IPS-18a (cell line): ENCODE data around the gene LZTFL1.

Source experiments
- H3K27ac ChIP-seq: one replicate; pipeline ENCODE4 v1.5.1; 2013; ENCODE audit warnings: low read length
- H3K27me3 ChIP-seq: one replicate; pipeline ENCODE4 v1.6.1; 2013; ENCODE audit warnings: mild to moderate bottlenecking, low read length; ENCODE audit not compliant: control insufficient read depth, insufficient read depth
- H3K36me3 ChIP-seq: one replicate; pipeline ENCODE4 v1.6.1; 2013; ENCODE audit warnings: low read depth, low read length; ENCODE audit not compliant: control insufficient read depth
- H3K4me1 ChIP-seq: one replicate; pipeline ENCODE4 v1.6.1; 2013; ENCODE audit warnings: low read depth, low read length; ENCODE audit not compliant: control insufficient read depth
- H3K4me3 ChIP-seq: one replicate; pipeline ENCODE4 v1.5.1; 2013; ENCODE audit warnings: low read length
- H3K9ac ChIP-seq: one replicate; pipeline ENCODE4 v1.6.1; 2013; ENCODE audit warnings: mild to moderate bottlenecking, low read length, moderate library complexity
- H3K9me3 ChIP-seq: one replicate; pipeline ENCODE4 v1.6.1; 2013; ENCODE audit warnings: low read depth, low read length; ENCODE audit not compliant: control insufficient read depth

LZTFL1 gene

DNA sequence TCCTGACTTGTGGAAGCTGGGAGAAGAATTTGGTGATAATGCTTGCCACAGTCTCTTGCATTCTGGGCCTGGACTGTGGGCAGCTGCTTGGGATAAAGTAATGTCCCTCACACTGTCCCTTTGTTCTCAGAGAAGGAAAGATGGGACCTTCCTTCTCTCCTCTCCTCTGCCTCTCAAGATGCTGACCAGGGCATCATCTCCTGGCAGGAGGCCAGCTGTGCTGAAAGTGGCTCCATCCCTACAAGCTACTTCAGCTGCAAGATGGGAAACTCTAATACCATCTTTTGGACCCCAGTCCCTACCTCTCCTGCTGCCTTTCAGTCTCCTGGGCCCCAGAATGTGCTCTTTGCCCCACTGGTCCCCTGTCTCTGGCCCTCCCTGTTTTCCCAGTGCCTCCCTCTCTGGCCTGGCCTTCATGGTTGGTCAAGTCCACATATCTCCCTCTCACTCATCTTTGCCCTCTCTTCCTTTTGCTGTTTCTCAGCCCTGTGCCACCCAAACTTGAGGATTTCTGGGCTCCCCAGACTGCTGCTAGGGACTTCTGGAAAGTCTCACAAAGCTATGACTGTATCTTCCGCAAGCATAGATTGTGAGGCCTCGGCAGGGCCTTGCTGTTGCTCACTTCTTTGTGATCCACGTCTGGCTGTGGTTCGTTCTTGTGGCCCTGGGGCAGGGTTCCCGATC, 38.5 kb downstream of the LZTFL1 start:
- Histone ChIP-seq H3K9me3 (no peaks in the 10 kb centered on the region), H3K9ac (no peak overlapping the region), H3K4me3 (no peak overlapping the region), H3K27me3 (peaks cover 6% of the 10 kb centered on the region), H3K4me1 (no peaks in the 10 kb centered on the region), H3K27ac (no peak overlapping the region), H3K36me3 (no peaks in the 10 kb centered on the region)

- H3K27me3 ChIP-seq: peaks cover 18% of the 10 kb centered on the region
- H3K27ac ChIP-seq: no peak overlapping the region
- no peaks in the 10 kb centered on the region for H3K36me3 ChIP-seq
- no peak overlapping the region for H3K9ac ChIP-seq
- H3K9me3 ChIP-seq: no peaks in the 10 kb centered on the region
- H3K4me3 ChIP-seq: no peak overlapping the region
- H3K4me1 ChIP-seq: no peaks in the 10 kb centered on the region
These were observed 39.8 kb downstream of the LZTFL1 start for GRCh38 chr3:45802146-45802545.

DNA sequence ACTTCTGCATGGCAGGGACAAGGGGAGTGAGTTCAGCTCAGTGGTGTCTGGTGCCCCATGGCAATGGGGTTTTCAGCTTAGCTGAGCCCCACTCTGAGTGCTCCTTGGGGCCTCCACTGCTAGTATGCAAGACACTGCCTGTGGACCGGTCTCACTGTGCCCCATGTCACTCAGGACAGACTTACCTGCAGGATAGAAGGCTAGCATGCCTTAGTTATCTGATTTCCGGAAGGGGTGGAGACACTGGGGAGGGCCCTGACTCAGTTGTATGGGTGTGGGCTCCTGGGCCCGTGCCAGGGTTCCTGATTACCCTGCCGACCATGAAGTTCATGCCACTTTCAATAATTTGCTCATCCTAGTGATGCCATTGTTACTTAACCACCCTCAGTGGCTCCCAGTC, 41.3 kb downstream of the LZTFL1 start:
- Histone ChIP-seq H3K4me1 (peaks cover 2% of the 10 kb centered on the region), H3K4me3 (no peak overlapping the region)

GRCh38 chr3:45799586-45799985, 42.3 kb downstream of the LZTFL1 start:
- Histone ChIP-seq H3K4me3 (no peak overlapping the region), H3K9me3 (no peaks in the 10 kb centered on the region), H3K27me3 (peaks cover 44% of the 10 kb centered on the region), H3K9ac (no peak overlapping the region), H3K36me3 (no peaks in the 10 kb centered on the region), H3K4me1 (peaks cover 2% of the 10 kb centered on the region), H3K27ac (no peak overlapping the region)

More for the DNA sequence above, 41.3 kb downstream of the LZTFL1 start:
- no peak overlapping the region for H3K27ac ChIP-seq
- no peaks in the 10 kb centered on the region for H3K9me3 ChIP-seq
- H3K9ac ChIP-seq: no peak overlapping the region
- H3K36me3 ChIP-seq: no peaks in the 10 kb centered on the region
- H3K27me3 ChIP-seq: peaks cover 33% of the 10 kb centered on the region

DNA sequence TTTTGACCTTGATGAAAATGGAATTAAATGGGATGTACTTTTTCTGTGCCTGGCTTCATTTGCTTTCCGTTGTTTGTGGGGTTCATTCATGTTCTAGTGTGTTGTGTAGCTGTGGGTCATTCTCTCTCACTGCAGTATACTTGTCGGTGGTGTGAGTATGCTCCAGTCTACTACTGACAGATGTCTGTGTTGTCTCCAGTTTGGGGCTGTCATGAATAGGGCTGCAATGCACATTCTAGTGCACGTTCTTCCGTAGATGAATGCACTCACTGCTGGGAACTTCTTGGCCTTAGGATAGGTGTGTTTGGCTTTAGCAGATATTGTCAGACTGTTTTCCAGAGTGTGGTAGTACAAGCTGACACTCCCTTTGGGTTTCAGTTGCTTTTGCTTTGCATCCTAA, 43.9 kb downstream of the LZTFL1 start:
- H3K9me3 ChIP-seq: no peaks in the 10 kb centered on the region
- no peak overlapping the region for H3K9ac ChIP-seq
- H3K4me3 ChIP-seq: no peak overlapping the region
- no peak overlapping the region for H3K27ac ChIP-seq
- H3K27me3 ChIP-seq: peaks cover 57% of the 10 kb centered on the region
- peaks cover 2% of the 10 kb centered on the region for H3K4me1 ChIP-seq
- no peaks in the 10 kb centered on the region for H3K36me3 ChIP-seq

DNA sequence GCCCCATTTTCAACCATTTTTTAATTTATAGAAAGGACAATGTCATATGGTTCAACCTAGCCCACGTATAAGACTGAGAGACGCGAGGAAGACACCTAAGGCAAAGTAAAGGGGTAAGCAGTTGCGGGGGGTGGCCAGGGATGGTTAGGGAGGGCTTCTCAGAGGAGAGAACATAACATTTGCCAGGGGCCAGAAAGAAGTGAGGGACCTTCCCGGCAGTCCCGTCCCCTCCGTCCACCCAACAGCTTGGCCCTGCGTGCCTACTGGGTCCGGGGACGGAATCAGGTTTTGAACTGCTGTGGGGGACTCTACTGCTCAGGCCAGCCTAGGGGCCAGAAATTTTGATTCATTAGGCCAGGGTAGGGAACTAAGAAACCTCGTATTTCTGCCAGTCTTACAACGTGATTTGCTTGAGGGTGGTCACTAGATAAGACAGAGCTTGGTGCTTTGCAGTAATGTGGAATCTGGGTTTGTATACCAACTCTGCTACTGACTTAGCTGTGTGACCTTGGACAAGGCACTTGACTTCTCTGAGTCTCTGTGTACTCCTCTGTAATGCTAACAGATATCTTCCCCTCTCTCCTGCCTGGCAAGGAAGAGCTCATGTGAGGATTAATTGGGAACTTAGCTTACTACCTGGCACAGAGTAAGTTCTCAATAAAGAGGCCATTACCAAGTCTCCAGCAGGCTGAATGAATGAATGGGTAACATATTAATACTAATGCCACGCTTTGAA, 44.8 kb downstream of the LZTFL1 start:
- H3K4me3 ChIP-seq: peak overlapping the region; percentile 55
- no peaks in the 10 kb centered on the region for H3K9me3 ChIP-seq
- no peaks in the 10 kb centered on the region for H3K36me3 ChIP-seq
- no peak overlapping the region for H3K27ac ChIP-seq
- no peak overlapping the region for H3K9ac ChIP-seq
- H3K4me1 ChIP-seq: peaks cover 2% of the 10 kb centered on the region
- H3K27me3 ChIP-seq: peaks cover 63% of the 10 kb centered on the region

DNA sequence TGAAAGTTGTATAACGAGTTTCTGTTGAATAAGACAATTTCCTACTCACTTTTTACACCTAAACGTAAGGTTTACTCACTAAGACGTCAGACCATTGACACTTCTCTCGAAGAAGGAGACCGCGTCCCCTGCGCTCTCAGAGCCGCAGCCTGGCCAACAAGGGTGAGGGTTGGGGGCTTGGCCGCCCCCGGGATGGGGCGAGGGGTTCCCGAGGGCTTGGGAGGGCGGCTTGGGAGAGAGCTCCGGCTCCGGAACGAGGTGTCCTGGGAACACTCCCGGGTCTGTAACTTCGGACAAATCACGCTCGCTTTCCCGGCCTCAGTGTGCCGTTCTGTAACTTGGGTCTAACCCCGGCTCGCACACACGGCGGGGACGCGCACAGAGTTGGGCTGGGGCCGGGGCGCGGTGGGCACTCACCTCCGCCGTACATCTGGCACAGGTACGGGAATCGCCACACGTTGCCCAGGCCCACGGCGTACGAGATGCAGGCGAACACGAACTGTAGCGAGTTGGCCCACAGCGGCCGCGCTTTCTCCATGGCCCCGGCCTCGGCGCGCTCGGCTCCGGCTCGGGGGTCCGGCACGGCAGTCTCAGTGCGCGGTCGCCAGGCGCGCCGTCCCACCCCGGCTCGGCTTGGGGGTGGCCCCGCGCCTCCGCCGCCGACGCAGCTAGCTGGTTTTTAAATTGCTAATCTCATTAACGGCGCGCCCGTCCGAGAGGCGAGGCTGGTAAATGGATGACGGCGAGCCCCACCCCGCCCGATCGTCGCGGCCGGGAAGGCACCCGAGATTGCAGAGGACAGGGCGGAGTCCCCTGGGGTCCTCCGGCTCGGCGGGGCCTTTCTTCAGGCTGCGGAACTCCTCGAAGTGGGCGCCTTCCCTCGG, 45.8 kb downstream of the LZTFL1 start, which contains the start of gene SLC6A20:
Gene SLC6A20, minus strand, starts transcription at position 655 of the 884 bp plus-strand sequence. Its CDS starts 117 bp downstream, at position 538.
- Histone ChIP-seq H3K4me3 (peak within 1 kb of the TSS; percentile 55), H3K27me3 (peaks cover 63% of the 10 kb centered on the region), H3K27ac (no peak within 1 kb of the TSS)

DNA sequence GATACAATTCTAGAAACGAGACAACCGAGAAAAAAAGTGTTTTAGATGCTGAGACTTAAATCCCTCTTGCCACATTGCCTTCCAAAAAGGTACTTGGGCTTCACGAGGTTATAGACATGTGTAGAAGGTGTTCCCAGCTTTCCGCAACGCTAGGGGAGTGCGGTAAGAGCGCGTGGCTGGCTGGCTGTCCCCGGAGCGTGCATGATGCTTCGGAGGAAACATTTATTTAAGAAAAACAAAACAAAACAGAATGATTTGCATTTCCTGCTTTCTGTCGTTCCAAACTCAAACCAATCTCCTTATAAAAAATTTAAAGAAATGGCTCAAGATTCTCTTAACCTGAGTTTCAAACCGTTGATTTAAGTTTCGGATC, 46.4 kb downstream of the LZTFL1 start:
- H3K27ac ChIP-seq: no peak overlapping the region
- H3K36me3 ChIP-seq: no peaks in the 10 kb centered on the region
- no peaks in the 10 kb centered on the region for H3K9me3 ChIP-seq
- peaks cover 63% of the 10 kb centered on the region for H3K27me3 ChIP-seq
- peaks cover 2% of the 10 kb centered on the region for H3K4me1 ChIP-seq
- H3K4me3 ChIP-seq: peak overlapping the region; percentile 55
- H3K9ac ChIP-seq: no peak overlapping the region

More for the DNA sequence above, 45.8 kb downstream of the LZTFL1 start, which contains the start of gene SLC6A20:
- H3K9ac ChIP-seq: no peak within 1 kb of the TSS
- peaks cover 2% of the 10 kb centered on the region for H3K4me1 ChIP-seq
- no peaks in the 10 kb centered on the region for H3K9me3 ChIP-seq
- no peaks in the 10 kb centered on the region for H3K36me3 ChIP-seq

- H3K9ac ChIP-seq: no peak overlapping the region
- H3K36me3 ChIP-seq: no peaks in the 10 kb centered on the region
- H3K9me3 ChIP-seq: no peaks in the 10 kb centered on the region
- H3K27me3 ChIP-seq: peaks cover 63% of the 10 kb centered on the region
- H3K4me1 ChIP-seq: peaks cover 2% of the 10 kb centered on the region
- H3K4me3 ChIP-seq: no peak overlapping the region
- no peak overlapping the region for H3K27ac ChIP-seq
These were observed 47.3 kb downstream of the LZTFL1 start for GRCh38 chr3:45794660-45795059.

DNA sequence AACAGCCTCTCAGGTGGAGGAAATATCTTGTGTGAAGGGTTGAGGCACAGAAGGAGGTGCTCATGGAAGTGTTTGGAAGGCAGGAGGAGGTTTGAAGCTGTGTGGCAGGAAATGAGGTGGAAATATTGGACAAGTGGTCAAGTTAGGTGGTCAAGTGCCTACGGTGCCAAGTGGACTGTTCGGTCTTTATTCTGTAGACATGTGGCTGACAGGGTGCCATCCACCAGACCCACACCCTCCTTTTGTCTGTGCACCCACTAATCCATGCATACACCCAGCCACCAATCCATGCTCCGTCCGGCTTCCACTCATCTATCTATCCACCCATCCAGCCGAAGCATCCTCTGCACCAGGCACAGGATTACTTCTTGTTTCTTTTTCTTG, 47.8 kb downstream of the LZTFL1 start:
- H3K27me3 ChIP-seq: peaks cover 63% of the 10 kb centered on the region
- H3K4me3 ChIP-seq: no peak overlapping the region
- no peak overlapping the region for H3K27ac ChIP-seq
- no peak overlapping the region for H3K9ac ChIP-seq
- H3K9me3 ChIP-seq: no peaks in the 10 kb centered on the region
- H3K36me3 ChIP-seq: no peaks in the 10 kb centered on the region
- H3K4me1 ChIP-seq: peaks cover 2% of the 10 kb centered on the region

DNA sequence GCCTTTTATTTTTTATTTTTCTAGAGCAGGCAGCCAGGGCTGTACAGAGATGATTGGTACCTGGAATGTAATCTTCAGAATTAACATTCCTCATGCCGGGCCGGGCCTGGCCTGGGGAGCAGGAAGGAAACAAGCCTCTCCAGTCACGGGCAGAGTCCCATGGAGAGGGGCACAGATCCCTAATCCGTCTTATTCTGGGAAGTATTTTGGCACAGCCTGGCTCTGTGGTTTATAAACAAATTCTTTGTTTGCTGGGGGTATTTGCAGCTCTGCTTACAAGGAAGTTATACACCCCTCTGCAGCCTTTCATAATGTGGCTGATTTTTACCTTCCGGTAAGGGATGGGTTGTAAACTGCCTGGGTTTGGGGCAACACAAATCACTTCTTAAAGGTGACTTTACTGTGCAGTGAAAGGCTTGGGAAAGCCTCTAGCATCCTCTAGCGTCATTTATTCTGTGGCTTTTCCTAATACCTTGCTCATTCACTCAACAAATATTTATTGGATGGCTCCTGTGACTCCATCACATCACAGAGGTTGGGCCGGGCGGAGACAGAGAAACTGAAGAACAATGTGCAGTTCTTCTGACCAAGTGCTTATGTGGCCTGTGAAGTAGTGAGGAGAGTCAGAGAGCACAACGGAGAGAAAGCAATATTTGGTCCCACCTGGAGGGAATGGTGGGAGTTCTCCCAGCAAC, 48.3 kb downstream of the LZTFL1 start:
- peaks cover 59% of the 10 kb centered on the region for H3K27me3 ChIP-seq
- H3K27ac ChIP-seq: no peak overlapping the region
- H3K9ac ChIP-seq: no peak overlapping the region
- H3K36me3 ChIP-seq: no peaks in the 10 kb centered on the region
- no peak overlapping the region for H3K4me3 ChIP-seq
- H3K4me1 ChIP-seq: peaks cover 2% of the 10 kb centered on the region
- no peaks in the 10 kb centered on the region for H3K9me3 ChIP-seq
